ENCODE results near the gene TELO2.

The TELO2 gene

DNA sequence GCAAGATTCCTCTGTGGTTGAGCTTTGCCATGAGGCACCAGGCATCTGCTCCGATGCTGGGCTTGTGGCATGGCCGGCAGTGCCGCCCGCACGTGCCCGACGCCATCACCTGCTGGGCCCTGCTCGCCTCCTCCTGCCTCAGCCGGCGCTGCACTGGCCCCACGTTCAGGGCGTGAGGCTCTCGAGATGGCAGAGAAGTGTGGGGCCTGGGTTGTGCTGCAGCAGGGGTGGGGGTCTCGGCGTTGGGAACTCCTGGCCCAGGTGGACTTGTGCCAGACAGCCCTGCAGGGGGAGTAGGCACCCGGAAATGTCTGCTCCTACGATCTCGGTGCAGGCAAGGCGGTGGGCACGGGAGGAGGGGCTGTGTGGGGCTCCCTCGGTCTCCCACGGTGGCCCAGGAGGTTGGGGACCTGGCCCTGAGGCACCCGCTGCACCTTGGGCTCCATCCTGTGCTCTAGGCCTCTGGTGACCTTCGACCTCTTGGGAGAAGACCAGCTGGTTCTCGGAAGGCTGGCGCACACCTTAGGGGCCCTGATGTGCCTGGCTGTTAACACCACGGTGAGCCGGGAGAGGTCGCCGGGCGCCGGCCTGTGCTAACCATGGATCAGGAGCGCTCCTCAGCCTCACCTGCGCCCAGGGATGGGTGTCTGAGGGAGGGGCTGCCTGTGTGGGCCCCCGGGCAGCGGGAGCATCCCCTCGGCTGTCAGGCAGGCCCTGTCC lies 13.5 kb downstream of the TELO2 start:
- TF ChIP-seq CTCF (IDR thresholded peaks at IDR 0.05; ENCODE audit: low read depth, low read length, poor library complexity, severe bottlenecking) (no peak), EZH2phosphoT487 (IDR thresholded peaks at IDR 0.05; ENCODE audit: borderline replicate concordance, low read length) (no peak)
- Histone ChIP-seq H3K9me3 (ENCODE audit: control insufficient read depth, insufficient read depth, low read length) (no peaks in the 10 kb centered on the region), H3F3A (ENCODE audit: control insufficient read depth, insufficient read depth) (no peaks in the 10 kb centered on the region), H3K79me2 (ENCODE audit: control insufficient read depth, low read length) (no peaks in the 10 kb centered on the region), H3K4me2 (ENCODE audit: low read length) (no peak overlapping the region), H3K4me3 (ENCODE audit: low read length) (no peak overlapping the region), H3K9me2 (replicated peaks; ENCODE audit: control insufficient read depth, low read length) (no peaks in the 10 kb centered on the region), H3K27ac (ENCODE audit: low read depth, low read length) (no peak overlapping the region), H4K20me1 (ENCODE audit: control insufficient read depth, insufficient read depth, low read depth, low read length) (no peaks in the 10 kb centered on the region), H3K27me3 (ENCODE audit: control insufficient read depth, low read length) (no peaks in the 10 kb centered on the region), H3K36me3 (ENCODE audit: control insufficient read depth, low read length) (peaks cover 30% of the 10 kb centered on the region), H3K4me1 (ENCODE audit: control insufficient read depth, low read length) (no peaks in the 10 kb centered on the region)

GRCh38 chr16:1508494-1509187 lies 15.5 kb downstream of the TELO2 start:
- no peaks in the 10 kb centered on the region for H3K9me2 ChIP-seq (replicated peaks; ENCODE audit: control insufficient read depth, low read length)
- H3F3A ChIP-seq (ENCODE audit: control insufficient read depth, insufficient read depth) = no peaks in the 10 kb centered on the region
- H3K27ac ChIP-seq (ENCODE audit: low read depth, low read length) = no peak overlapping the region
- no peaks in the 10 kb centered on the region for H3K4me1 ChIP-seq (ENCODE audit: control insufficient read depth, low read length)
- H3K9me3 ChIP-seq (ENCODE audit: control insufficient read depth, insufficient read depth, low read length) = no peaks in the 10 kb centered on the region
- H4K20me1 ChIP-seq (ENCODE audit: control insufficient read depth, insufficient read depth, low read depth, low read length) = no peaks in the 10 kb centered on the region
- TF ChIP-seq CTCF (IDR thresholded peaks at IDR 0.05; ENCODE audit: low read depth, low read length, poor library complexity, severe bottlenecking) (no peak), EZH2phosphoT487 (IDR thresholded peaks at IDR 0.05; ENCODE audit: borderline replicate concordance, low read length) (no peak)
- H3K4me2 ChIP-seq (ENCODE audit: low read length) = no peak overlapping the region
- no peak overlapping the region for H3K4me3 ChIP-seq (ENCODE audit: low read length)
- H3K27me3 ChIP-seq (ENCODE audit: control insufficient read depth, low read length) = no peaks in the 10 kb centered on the region
- H3K36me3 ChIP-seq (ENCODE audit: control insufficient read depth, low read length) = peaks cover 10% of the 10 kb centered on the region
- H3K79me2 ChIP-seq (ENCODE audit: control insufficient read depth, low read length) = no peaks in the 10 kb centered on the region

- H3K27ac ChIP-seq (ENCODE audit: low read depth, low read length) = no peak overlapping the region
- H3K4me2 ChIP-seq (ENCODE audit: low read length) = no peak overlapping the region
- TF ChIP-seq EZH2phosphoT487 (IDR thresholded peaks at IDR 0.05; ENCODE audit: borderline replicate concordance, low read length) (no peak), CTCF (IDR thresholded peaks at IDR 0.05; ENCODE audit: low read depth, low read length, poor library complexity, severe bottlenecking) (no peak)
- H3K79me2 ChIP-seq (ENCODE audit: control insufficient read depth, low read length) = no peaks in the 10 kb centered on the region
- no peaks in the 10 kb centered on the region for H3K27me3 ChIP-seq (ENCODE audit: control insufficient read depth, low read length)
- no peak overlapping the region for H3K4me3 ChIP-seq (ENCODE audit: low read length)
- no peaks in the 10 kb centered on the region for H3F3A ChIP-seq (ENCODE audit: control insufficient read depth, insufficient read depth)
- no peaks in the 10 kb centered on the region for H3K9me3 ChIP-seq (ENCODE audit: control insufficient read depth, insufficient read depth, low read length)
- no peaks in the 10 kb centered on the region for H4K20me1 ChIP-seq (ENCODE audit: control insufficient read depth, insufficient read depth, low read depth, low read length)
- H3K36me3 ChIP-seq (ENCODE audit: control insufficient read depth, low read length) = peaks cover 9% of the 10 kb centered on the region; the same call in 1 of the 2 replicates
- no peaks in the 10 kb centered on the region for H3K4me1 ChIP-seq (ENCODE audit: control insufficient read depth, low read length)
- H3K9me2 ChIP-seq (replicated peaks; ENCODE audit: control insufficient read depth, low read length) = no peaks in the 10 kb centered on the region
Observed at GRCh38 chr16:1509307-1510221, 16.4 kb downstream of the TELO2 start.
